NCI-H345 (cell line): ENCODE results near the gene FLT1.

Experiments
- DNase-seq: peaks from one replicate; lab custom pipeline; 2025; lab: John Stamatoyannopoulos, UW

The FLT1 gene

GRCh38 chr13:28488376-28489005 lies 6.4 kb downstream of the FLT1 start:
- no peak for DNase-seq

GRCh38 chr13:28485996-28486543 lies 8.9 kb downstream of the FLT1 start:
- no peak for DNase-seq

GRCh38 chr13:28485551-28485950 lies 9.4 kb downstream of the FLT1 start:
- DNase-seq = no peak

- no peak for DNase-seq
Measured at GRCh38 chr13:28485097-28485496, 9.8 kb downstream of the FLT1 start.

- DNase-seq = no peak
Measured at GRCh38 chr13:28483313-28483931, 11.5 kb downstream of the FLT1 start.

GRCh38 chr13:28479005-28479404 lies 15.9 kb downstream of the FLT1 start:
- no peak for DNase-seq

- no peak for DNase-seq
Measured at GRCh38 chr13:28478127-28478526, 16.8 kb downstream of the FLT1 start.

- DNase-seq = no peak
Measured at GRCh38 chr13:28477709-28477973, 17.3 kb downstream of the FLT1 start.

- no peak for DNase-seq
Measured at GRCh38 chr13:28476919-28477708, 17.8 kb downstream of the FLT1 start.

- DNase-seq = no peak
Measured at GRCh38 chr13:28475916-28476725, 18.8 kb downstream of the FLT1 start.

GRCh38 chr13:28474491-28475134 lies 20.3 kb downstream of the FLT1 start:
- DNase-seq = no peak

- no peak for DNase-seq
Measured at GRCh38 chr13:28473044-28473443, 21.9 kb downstream of the FLT1 start.

GRCh38 chr13:28471421-28471820 lies 23.5 kb downstream of the FLT1 start:
- no peak for DNase-seq

GRCh38 chr13:28470296-28470695 lies 24.6 kb downstream of the FLT1 start:
- no peak for DNase-seq

GRCh38 chr13:28469316-28469715 lies 25.6 kb downstream of the FLT1 start:
- no peak for DNase-seq

- DNase-seq = no peak
Measured at GRCh38 chr13:28468023-28468915, 26.7 kb downstream of the FLT1 start.

GRCh38 chr13:28467034-28467433 lies 27.9 kb downstream of the FLT1 start:
- no peak for DNase-seq

GRCh38 chr13:28466151-28466550 lies 28.8 kb downstream of the FLT1 start:
- DNase-seq = no peak

- no peak for DNase-seq
Measured at GRCh38 chr13:28464861-28465460, 30.0 kb downstream of the FLT1 start.

GRCh38 chr13:28463481-28463880 lies 31.4 kb downstream of the FLT1 start:
- no peak for DNase-seq
